Islet precursor cell (in vitro differentiated cells): Measurements from ENCODE around the gene POLG.
"Not testable (repeated sequence)": the region's sequence is repeated elsewhere in the genome, so short reads cannot be mapped to it uniquely, and the experiment has no call there.

Experiments
- DNase-seq: peaks from one replicate; pipeline ENCODE4 v3.0.0-alpha.2; 2018

POLG gene

DNA sequence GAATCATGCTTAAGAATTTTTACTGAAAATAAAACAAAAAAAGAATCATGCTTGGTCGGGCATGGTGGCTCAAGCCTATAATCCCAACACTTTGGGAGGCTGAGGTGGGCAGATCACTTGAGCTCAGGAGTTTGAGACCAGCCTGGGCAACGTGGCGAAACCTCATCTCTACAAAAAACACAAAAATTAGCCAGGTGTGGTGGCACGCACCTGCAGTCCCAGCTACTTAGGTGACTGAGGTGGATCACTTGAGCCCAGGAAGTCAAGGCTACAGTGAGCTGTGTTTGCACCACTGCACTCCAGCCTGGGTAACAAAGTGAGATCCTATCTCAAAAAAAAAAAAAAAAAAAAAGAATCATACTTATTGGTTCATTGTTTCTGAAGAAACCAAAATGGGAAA, 57.3 kb downstream of the POLG start:
- DNase-seq, result not testable (repeated sequence)
